GM12874 (cell line): Measurements from ENCODE around the gene MCF2L2.

Source experiments
- TF ChIP-seq, protein P1 (sequence below): IDR thresholded peaks from 2 replicates; pipeline ENCODE4 v1.5.1; 2011; ENCODE audit warnings: low read depth, mild to moderate bottlenecking, control low read depth, low read length, moderate library complexity; ENCODE audit not compliant: insufficient read depth

Gene MCF2L2

DNA sequence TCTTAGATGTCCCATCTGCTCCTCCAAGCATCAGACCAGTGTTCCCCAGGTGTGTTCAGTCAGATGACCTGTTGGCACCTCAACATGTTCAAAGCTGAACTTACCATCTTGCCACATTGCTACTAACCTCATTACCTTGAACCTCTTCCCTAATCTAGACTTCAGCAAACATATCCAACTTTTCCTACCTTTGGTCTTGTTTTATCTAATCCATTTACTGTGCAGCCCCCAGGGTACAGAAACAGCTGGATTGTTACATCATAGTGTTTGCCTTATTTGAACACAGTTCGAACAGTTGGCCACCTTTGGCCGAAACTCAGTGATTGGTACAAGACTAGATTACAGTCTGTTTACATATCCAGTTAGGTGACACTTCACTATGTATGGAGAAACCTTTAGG, 36.1 kb upstream of the MCF2L2 start:
- TF ChIP-seq, protein P1, sequence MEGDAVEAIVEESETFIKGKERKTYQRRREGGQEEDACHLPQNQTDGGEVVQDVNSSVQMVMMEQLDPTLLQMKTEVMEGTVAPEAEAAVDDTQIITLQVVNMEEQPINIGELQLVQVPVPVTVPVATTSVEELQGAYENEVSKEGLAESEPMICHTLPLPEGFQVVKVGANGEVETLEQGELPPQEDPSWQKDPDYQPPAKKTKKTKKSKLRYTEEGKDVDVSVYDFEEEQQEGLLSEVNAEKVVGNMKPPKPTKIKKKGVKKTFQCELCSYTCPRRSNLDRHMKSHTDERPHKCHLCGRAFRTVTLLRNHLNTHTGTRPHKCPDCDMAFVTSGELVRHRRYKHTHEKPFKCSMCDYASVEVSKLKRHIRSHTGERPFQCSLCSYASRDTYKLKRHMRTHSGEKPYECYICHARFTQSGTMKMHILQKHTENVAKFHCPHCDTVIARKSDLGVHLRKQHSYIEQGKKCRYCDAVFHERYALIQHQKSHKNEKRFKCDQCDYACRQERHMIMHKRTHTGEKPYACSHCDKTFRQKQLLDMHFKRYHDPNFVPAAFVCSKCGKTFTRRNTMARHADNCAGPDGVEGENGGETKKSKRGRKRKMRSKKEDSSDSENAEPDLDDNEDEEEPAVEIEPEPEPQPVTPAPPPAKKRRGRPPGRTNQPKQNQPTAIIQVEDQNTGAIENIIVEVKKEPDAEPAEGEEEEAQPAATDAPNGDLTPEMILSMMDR: no peak

DNA sequence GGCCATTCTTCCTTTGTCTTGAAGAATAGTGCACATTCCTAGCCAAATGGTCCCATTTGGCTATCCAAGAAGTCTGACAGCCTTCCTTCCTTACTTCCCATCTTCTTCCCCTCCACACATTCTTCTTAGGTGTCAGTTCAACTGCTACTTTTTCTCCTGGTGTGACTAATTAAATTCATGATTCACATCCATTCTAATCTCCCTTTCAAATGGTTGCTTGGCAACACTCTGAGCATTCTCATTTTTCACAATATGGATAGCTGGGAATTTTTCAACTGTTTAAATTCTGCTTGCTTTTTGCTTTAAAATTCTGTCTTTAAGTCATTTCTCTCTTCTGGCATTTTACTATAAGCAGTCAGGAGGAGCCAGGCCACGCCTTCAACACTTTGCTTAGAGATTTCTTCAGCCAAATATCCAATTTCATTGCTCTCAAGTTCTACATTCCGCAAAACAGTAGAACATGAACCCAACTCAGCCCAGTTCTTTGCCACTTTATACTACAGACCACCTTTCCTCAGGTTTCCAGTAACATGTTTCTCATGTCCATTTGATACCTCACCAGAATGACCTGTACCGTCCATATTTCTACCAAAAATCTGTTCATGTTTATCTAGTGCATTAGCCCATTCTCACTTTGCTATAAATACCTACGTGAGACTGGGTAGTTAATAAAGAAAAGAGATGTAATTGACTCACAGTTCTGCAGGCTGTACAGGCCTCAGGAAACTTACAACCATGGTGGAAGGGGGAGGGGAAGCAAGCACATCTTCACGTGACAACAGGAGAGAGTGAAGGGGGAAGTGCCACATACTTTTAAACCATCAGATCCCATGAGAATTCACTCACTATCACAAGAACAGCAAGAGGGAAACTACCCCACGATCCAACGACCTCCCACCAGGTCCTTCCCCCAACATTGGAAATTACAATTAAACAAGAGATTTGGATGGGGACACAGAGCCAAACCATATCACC, 31.9 kb upstream of the MCF2L2 start:
- TF ChIP-seq, protein P1: no peak

DNA sequence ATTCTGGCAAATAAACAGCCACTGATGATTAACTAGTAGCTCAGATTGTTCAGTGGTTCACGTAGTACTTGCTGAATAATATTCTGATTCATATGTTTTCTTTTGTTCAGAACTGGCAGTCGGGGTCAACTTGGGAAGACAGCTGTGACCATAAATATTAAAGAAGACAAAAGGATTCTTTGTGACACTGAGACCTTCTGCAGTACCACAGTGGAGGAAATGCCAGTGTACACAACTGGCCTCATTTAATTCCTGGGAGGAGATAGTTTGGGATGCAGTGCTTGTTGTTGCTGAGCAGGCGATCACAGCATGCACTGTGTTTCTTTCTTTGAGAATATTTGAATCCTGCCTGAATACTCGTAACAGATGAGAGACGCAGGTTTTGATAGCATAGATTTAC, 26.7 kb upstream of the MCF2L2 start:
- TF ChIP-seq, protein P1: no peak

GRCh38 chr3:183454064-183454463, 25.6 kb upstream of the MCF2L2 start:
- TF ChIP-seq, protein P1: no peak

DNA sequence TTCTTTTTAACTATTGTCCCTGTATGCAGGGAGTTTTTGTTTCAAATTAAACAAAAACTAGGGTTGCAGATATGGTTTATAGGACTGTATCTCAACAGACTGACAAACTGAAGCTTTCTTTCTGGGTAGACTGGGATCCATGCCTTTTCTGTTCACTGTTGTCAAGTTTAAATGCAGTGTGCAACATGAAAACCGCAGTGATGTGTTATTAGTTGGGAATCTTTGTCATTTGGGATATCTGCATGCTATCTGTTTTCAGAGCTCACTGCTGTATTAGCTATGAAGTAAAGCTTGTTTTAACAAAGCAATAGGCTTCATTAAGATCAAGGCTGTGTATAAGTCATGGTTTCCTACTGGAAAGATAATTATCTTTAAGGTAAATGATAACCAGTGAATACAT, 21.4 kb upstream of the MCF2L2 start:
- TF ChIP-seq, protein P1: no peak

DNA sequence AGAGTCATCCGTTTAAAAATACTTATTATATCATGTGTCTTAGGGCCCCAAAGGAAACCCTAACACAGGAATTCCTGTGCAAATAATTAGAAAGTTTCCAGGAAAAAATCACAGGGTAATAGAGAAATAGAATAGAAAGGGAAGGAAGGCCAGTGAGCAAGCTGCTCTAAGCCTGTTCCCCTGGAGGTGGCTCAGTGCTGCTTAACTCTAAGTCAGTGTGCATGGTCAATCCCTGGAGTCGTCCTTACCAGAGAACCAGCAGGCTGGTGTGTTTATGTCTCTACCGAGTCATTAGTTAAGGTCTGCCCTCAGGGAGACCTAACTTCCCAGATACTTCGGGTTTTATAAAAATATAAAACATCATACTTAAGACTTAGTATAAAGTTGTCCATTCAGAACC, 21.0 kb upstream of the MCF2L2 start:
- TF ChIP-seq, protein P1: no peak

DNA sequence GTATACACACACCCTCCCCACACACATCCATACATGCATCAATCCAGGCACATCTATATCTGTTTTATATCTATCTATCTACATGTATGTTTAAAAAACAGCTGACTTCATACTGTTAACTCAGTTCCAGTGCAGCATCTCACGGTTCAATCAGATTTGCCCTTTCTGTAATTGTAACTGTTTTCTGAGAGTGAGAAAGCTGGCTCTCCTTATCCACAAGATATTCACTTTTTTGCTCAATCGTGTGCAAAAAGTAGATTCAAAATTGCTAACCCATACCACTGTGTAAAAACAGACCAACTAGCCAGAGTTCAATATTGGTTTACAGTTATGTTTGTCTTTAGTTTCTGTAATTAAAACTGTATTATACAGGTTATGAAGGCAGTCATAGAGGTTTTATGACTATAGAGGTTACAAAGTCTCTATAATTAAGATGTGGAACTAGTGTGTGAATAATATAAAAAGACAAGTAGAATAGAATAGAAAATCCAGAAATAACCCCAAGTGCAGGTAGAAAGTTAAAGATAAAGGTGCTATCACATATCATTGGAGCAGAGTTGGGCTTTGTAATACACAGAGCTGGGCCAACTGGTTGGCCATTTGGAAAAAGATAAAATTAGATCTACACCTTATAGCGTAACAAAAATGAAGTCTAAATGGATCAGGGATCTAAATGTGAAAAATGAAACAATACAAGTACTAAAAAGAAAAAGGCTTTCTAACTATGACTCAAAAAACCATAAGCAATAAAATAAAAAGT, 20.1 kb upstream of the MCF2L2 start:
- TF ChIP-seq, protein P1: no peak
